Epithelial cell of proximal tubule (primary cell): ENCODE measurements around the gene PLB1. TPM values are rescaled to one million over a fixed set of nuclear protein-coding genes. Genes with fewer than 3 reads are reported as not detected.

Experiments
- DNase-seq: peaks from one replicate; pipeline ENCODE4 v3.0.0-alpha.2; 2011; ENCODE audit warnings: low read depth
- H3K4me3 ChIP-seq: 2 replicates; pipeline ENCODE4 v1.5.1; 2011; ENCODE audit warnings: low read depth, mild to moderate bottlenecking, low read length
- total RNA-seq: library from RNA; depleted of rRNA; stranded (reverse); fragments of >200 nt; gene quantifications from 2 replicates; pipeline ENCODE4 v1.2.3, GENCODE V29; 2015
- TF ChIP-seq, protein P1 (sequence below): conservative IDR thresholded peaks from 2 replicates; pipeline ENCODE4 v1.5.1; 2012; ENCODE audit warnings: low read depth, mild to moderate bottlenecking, low read length

Gene PLB1
- total RNA-seq, 1 donor from 2014 or later = 2.1 TPM

DNA sequence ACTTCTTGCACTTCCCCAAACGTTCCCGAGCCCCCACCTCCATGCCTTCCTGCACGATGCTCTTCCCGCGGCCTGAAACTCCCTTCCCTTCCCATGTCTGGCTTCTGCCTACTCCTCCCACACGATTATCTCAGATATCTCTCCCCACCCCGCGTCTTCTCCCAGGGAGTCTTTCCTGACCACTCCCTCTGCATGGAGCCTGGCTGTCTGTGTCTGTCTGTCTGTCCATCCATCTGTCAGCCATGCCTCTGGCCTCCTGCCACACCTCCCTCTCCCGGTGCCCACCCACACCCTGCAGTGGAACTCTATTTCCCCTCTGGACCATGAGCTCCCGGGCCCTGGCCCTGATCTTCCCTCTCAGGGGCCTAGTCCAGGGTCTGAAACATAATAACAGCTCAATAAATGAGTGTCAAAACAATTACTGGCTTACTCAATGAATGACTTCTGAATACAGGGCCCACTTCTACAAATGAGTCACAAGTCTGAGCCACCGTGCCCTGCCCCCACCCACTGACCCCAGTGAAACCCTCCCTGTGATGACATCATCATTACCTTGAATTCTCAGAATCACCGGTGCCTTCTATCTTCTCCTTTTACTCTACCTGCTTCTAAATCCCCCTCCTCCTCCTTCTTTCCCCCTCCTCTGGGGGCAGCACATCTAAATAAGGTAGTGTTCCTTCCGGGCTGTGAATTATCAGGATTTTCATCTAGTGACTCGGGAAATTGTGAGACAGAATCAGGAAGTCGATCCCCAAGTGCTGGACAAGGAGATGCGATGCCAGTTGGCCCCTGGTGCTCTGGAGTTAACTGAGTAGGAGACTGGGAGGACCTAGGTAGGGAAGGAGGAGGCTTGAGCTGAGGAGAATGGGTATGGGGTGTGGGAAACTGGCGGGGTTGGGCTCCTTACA, 46.1 kb upstream of the PLB1 start:
- DNase-seq = no peak
- no peak overlapping the region for H3K4me3 ChIP-seq
- TF ChIP-seq, protein P1, sequence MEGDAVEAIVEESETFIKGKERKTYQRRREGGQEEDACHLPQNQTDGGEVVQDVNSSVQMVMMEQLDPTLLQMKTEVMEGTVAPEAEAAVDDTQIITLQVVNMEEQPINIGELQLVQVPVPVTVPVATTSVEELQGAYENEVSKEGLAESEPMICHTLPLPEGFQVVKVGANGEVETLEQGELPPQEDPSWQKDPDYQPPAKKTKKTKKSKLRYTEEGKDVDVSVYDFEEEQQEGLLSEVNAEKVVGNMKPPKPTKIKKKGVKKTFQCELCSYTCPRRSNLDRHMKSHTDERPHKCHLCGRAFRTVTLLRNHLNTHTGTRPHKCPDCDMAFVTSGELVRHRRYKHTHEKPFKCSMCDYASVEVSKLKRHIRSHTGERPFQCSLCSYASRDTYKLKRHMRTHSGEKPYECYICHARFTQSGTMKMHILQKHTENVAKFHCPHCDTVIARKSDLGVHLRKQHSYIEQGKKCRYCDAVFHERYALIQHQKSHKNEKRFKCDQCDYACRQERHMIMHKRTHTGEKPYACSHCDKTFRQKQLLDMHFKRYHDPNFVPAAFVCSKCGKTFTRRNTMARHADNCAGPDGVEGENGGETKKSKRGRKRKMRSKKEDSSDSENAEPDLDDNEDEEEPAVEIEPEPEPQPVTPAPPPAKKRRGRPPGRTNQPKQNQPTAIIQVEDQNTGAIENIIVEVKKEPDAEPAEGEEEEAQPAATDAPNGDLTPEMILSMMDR = no peak

DNA sequence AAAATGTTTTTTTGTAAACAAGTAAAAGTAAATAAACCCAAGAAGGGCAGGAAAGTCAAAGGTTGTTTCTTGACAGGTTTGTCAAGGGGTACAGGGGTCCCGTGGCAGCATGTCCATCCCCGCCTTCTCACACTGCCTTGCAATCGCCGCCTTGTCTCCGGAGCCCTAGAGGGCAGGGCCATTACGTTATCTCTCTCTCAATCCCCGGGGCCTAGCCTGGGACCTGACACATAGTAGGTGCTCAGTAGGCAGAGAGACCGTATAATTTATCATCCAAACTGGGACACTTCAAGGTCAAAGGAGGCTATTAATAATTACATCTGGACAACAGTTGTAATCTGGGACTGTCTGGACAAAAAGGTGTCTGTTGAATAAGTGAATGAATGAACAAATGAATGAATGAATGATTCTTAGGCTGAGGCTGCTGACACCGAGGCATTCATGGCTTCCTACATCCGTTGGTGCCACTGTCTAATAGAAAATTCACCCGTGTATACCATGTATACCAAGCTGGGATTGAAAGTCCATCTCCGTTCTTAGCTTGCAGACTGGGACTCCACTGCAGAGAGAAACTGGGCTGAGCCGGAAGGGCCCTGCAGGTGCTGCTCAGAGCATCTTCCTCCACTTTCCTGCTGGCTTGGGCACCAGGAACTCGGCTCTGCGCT, 44.8 kb upstream of the PLB1 start:
- no peak overlapping the region for H3K4me3 ChIP-seq
- no peak for DNase-seq
- TF ChIP-seq, protein P1 = no peak

DNA sequence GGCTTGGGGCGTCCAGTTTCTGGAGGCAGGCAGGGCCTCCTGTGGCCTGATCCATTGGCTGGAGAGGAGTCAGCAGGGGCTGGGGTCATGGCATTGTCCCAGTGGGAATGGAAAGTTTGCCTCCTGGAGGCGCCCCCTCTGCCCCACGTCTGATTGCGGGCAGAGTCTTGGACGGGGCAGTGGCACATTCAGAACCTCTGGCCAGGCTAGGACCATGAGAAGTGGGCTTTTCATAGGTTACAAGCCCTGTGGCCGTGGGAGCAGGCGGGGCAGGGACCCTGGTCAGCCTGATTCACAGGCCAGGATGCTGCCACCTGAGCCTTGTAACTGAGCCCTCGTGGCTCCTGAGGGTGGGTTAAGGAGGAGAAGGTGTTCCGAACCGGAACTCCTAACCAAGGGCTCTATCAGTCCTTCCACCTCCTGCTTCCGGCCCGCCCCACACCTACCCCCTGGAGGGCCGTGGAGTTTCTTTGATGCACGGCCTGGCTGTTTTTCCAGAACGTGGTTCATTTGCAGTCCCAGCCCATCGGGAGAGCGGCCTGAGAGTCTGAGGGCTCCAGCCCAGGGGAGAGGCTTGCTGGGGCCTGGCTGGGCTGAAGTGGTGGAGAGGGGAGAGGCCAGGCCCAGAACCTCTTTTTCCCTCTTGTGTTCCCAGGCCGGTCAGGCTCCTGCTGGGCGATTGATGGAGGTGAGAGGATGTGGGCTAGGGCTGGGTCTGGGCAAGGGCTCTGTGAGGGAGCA, 43.9 kb upstream of the PLB1 start:
- no peak overlapping the region for H3K4me3 ChIP-seq
- TF ChIP-seq, protein P1 = no peak
- DNase-seq = no peak

DNA sequence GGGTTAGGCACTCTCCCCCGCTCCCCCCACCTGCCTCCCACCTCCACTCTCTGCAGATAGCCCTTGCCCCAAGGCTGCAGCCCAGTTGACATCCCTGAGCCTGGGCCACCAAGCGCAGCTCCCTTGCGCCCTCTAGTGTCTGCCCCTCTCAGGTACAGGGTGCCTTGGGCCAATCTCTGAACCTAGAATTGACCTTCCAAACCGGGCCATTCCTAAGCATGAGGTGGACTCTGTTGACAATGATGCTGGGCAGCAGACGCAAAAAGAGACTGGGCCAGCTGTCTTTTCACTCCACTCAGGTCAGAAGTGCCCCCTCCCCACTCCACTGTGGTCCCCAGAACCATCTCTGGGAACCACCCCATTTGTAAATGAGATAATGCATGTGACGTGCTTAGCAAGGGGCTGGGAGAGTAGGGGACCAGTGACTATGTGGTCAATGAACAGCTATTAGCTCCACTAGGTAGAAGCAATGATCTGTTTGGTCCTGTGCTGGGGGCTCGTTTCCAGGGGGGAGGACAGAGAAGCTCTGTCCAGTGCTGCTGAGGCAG, 43.3 kb upstream of the PLB1 start:
- H3K4me3 ChIP-seq = no peak overlapping the region
- TF ChIP-seq, protein P1 = peak; percentile 96
- no peak for DNase-seq

DNA sequence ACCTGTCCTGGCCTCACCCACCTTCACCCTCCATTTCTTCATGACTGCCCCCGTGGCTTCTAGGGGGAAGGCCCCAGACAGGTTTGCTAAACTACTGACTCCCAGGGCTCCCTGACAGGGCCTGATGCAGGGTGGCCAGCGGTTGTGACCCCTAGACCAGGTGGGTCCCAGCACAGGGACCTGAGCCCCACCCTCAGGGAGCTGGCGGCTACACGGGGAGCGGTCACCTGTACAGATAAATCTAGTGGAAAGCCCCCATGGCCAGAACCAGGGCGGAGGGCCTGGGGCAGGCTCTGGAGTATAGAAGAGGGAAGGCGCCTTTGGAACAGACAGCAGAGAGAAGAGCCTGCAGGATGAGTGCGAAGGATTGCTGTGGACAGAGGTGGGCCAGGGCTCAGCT, 42.5 kb upstream of the PLB1 start:
- H3K4me3 ChIP-seq = no peak overlapping the region
- DNase-seq = no peak
- TF ChIP-seq, protein P1 = no peak

DNA sequence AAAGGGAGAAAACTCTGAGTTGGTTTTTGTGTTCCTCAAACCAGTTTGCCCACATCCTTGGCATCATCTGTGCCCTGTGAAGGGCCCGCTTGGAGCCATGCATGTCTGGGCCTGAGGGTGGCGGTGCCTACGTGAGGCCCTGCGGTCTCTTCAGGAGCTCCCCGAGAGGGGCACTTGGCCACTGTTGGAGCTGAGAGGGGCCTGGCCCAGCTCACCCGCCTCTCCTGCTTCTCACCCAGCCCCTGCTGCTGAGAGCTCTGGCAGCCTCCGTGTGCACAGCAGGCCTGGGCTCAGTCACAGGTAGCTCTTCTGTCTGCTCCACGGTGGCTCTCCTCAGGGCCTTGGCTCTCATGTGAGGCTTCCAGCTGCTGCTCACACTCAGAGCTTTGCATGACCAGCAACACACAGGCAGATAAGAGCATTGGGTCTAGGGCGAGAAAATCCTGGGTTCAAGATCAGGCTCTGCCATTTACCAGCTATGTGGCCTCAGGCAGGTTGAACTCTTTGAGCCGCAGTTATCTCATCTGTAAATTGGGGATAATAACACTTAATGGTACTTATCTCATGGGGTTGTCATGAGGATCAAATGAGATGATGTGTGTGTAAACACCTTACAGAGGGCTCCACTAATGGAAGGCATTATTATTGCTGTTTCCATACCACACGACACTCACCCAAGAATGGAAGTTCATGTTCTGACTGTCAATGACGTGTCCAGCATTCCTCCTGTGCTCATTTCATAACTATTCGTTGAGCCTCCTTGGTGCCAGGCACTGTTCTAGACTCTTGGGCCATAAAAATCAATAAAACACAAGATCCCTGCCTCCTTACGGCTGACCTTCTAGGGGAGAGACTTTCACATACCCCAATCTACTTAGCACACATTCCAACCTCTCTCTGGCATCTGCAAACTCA, 41.6 kb upstream of the PLB1 start:
- TF ChIP-seq, protein P1 = no peak
- H3K4me3 ChIP-seq = no peak overlapping the region
- DNase-seq = no peak
